H1 (cell line): ENCODE data around the gene UBE2D4.
"Not testable (repeated sequence)": the region's sequence is repeated elsewhere in the genome, so short reads cannot be mapped to it uniquely, and the experiment has no call there.

Source experiments
- ATF3 ChIP-seq: IDR thresholded peaks from 2 replicates; pipeline ENCODE4 v1.6.1; 2011; ENCODE audit warnings: low read depth, mild to moderate bottlenecking, low read length; ENCODE audit not compliant: insufficient read depth
- CHD1 ChIP-seq: IDR thresholded peaks from 2 replicates; pipeline ENCODE4 v1.6.1; 2012; ENCODE audit warnings: low read depth, low read length, improper control_type of control experiment
- CTCF ChIP-seq, 3 experiments: IDR thresholded peaks; 1 replicate in 2 of 3; 2 replicates in 1 of 3; pipeline versions ENCODE4 v1.5.1 to v1.6.1; 2011; ENCODE audit warnings: low read length in 3 of 3, mild to moderate bottlenecking in 3 of 3, inconsistent platforms in 2 of 3, low read depth in 1 of 3, moderate library complexity in 1 of 3; ENCODE audit not compliant: insufficient read depth in 1 of 3; ENCODE audit errors: control extremely low read depth in 1 of 3
- EGR1 ChIP-seq: IDR thresholded peaks from 2 replicates; pipeline ENCODE4 v1.6.1; 2011; ENCODE audit warnings: low read depth, low read length, borderline replicate concordance
- HDAC2 ChIP-seq, 2 experiments: fragments of 300-600 bp in 1 of 2; sonication (generic) in 1 of 2; IDR thresholded peaks; 2 replicates each; pipeline ENCODE4 v1.6.1; 2011 to 2012; ENCODE audit warnings: low read depth in 2 of 2, low read length in 2 of 2, mild to moderate bottlenecking in 2 of 2, moderate library complexity in 2 of 2, borderline replicate concordance in 1 of 2, inconsistent platforms in 1 of 2
- MAFK ChIP-seq: IDR thresholded peaks from 2 replicates; pipeline ENCODE4 v1.6.1; 2012; ENCODE audit warnings: low read depth, mild to moderate bottlenecking, improper control_type of control experiment, low read length
- NRF1 ChIP-seq: IDR thresholded peaks from 2 replicates; pipeline ENCODE4 v1.6.1; 2011; ENCODE audit warnings: mild to moderate bottlenecking, low read depth, low read length, improper control_type of control experiment
- POLR2AphosphoS5 ChIP-seq: IDR thresholded peaks from 2 replicates; pipeline ENCODE4 v1.6.1; 2011; ENCODE audit warnings: low read depth, low read length
- RFX5 ChIP-seq: IDR thresholded peaks from 2 replicates; pipeline ENCODE4 v1.6.1; 2011; ENCODE audit warnings: low read depth, low read length, improper control_type of control experiment, borderline replicate concordance
- RXRA ChIP-seq: IDR thresholded peaks from 2 replicates; pipeline ENCODE4 v1.6.1; 2011; ENCODE audit warnings: low read depth, mild to moderate bottlenecking, low read length, moderate library complexity; ENCODE audit not compliant: insufficient read depth
- SAP30 ChIP-seq: fragments of 300-600 bp; sonication (generic); IDR thresholded peaks from 2 replicates; pipeline ENCODE4 v1.7.1; 2012; ENCODE audit warnings: low read length, moderate library complexity, mild to moderate bottlenecking, inconsistent platforms; ENCODE audit not compliant: insufficient read depth, insufficient replicate concordance
- SUZ12 ChIP-seq: fragments of 200-600 bp; sonication (generic); IDR thresholded peaks from 2 replicates; pipeline ENCODE4 v1.6.1; 2012; ENCODE audit warnings: mild to moderate bottlenecking, inconsistent platforms, low read length, moderate library complexity, mixed read lengths
- TCF12 ChIP-seq: IDR thresholded peaks from 2 replicates; pipeline ENCODE4 v1.6.1; 2011; ENCODE audit warnings: low read depth, mild to moderate bottlenecking, low read length
- ZNF274 ChIP-seq: IDR thresholded peaks from 2 replicates; pipeline ENCODE4 v1.7.0; 2012; ENCODE audit warnings: low read length, borderline replicate concordance; ENCODE audit errors: extremely low read depth

GRCh38 chr7:43994681-43995080 is 68.4 kb downstream of the UBE2D4 start:
- not testable (repeated sequence) for TF ChIP-seq SUZ12; CTCF (IDR thresholded peaks at IDR 0.05; ENCODE audit: control extremely low read depth in 1 of 3, insufficient read depth in 1 of 3, low read depth in 1 of 3, low read length in 3 of 3); TCF12; RFX5; CHD1; ZNF274; HDAC2 (IDR thresholded peaks at IDR 0.05; ENCODE audit: borderline replicate concordance in 1 of 2, low read depth in 2 of 2, low read length in 2 of 2); EGR1; MAFK; SAP30; RXRA; POLR2AphosphoS5; ATF3; NRF1
